HG02970 (cell line): ENCODE measurements around the gene SHROOM1.

Source experiments
- ATAC-seq: cut with Tn5 transposase; IDR thresholded peaks from one replicate; pipeline ENCODE4 v1.9.1; 2021; ENCODE audit warnings: mild to moderate bottlenecking, moderate library complexity, moderate number of reproducible peaks; ENCODE audit not compliant: unreplicated experiment, low FRiP score

SHROOM1 gene

GRCh38 chr5:132854301-132854700 is 23.9 kb upstream of the SHROOM1 start:
- ATAC-seq, result no peak

- no peak for ATAC-seq
Measured at GRCh38 chr5:132853790-132854189, 23.3 kb upstream of the SHROOM1 start.

DNA sequence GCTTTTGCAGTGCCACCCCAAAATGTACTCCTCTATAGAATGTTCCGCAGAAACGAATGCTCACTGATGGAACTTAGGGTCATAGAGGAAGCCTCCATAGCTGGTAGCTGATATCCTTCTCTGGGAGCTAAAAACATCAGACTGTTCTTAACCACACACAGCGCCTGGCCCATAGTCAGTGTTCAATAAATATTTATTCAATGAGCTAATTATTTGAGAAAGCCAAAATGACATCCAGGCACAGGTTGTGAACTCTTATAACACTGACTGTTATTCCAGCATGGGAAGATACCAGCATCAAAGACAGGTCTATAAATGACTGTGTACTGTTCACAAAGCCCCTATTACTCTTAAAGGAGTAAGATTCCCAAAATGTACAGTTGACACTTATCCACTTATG is 22.9 kb upstream of the SHROOM1 start:
- ATAC-seq, result no peak

GRCh38 chr5:132850066-132850465 is 19.6 kb upstream of the SHROOM1 start:
- no peak for ATAC-seq

GRCh38 chr5:132849347-132849746 is 18.9 kb upstream of the SHROOM1 start:
- no peak for ATAC-seq

DNA sequence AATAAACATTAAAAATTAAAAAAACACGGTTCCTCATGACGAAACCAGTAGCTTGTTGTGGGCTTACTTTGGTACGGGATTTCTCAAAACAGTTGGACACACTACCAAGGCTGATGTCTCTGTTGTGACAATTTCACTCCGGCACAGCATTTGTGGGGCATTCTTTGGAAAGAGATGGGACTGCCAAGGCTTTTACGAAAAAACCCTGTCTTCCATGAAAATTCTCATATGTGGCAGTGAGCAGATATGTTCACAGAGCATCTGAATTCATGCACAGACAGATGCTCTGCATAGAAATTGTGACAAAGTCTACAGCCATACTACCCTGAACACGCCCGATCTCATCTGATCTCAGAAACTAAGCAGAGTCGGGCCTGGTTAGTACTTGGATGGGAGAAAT is 17.8 kb upstream of the SHROOM1 start:
- no peak for ATAC-seq

GRCh38 chr5:132841305-132841704 is 10.9 kb upstream of the SHROOM1 start:
- ATAC-seq, result no peak

DNA sequence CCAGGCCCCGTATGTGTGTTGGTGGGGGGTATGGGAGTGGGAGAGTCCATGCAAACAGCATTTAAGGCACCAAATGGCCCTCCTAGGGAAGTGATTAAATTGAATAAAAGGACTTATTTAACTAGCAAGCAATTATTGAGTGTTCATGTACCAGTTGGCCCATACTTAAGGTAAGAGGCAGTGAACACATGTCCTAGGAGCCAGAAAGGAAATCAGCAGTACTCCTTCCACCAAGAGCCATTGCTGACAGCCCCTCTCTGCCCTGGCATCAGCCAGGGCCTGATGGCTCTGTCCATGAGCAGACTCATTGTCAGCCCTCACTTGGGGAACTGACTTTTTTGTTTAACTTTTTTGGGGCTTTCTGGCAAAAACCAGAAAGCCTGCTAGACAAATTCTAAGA is 10.4 kb upstream of the SHROOM1 start:
- ATAC-seq, result no peak

- ATAC-seq, result no peak
Measured at GRCh38 chr5:132840313-132840712, 9.9 kb upstream of the SHROOM1 start.

DNA sequence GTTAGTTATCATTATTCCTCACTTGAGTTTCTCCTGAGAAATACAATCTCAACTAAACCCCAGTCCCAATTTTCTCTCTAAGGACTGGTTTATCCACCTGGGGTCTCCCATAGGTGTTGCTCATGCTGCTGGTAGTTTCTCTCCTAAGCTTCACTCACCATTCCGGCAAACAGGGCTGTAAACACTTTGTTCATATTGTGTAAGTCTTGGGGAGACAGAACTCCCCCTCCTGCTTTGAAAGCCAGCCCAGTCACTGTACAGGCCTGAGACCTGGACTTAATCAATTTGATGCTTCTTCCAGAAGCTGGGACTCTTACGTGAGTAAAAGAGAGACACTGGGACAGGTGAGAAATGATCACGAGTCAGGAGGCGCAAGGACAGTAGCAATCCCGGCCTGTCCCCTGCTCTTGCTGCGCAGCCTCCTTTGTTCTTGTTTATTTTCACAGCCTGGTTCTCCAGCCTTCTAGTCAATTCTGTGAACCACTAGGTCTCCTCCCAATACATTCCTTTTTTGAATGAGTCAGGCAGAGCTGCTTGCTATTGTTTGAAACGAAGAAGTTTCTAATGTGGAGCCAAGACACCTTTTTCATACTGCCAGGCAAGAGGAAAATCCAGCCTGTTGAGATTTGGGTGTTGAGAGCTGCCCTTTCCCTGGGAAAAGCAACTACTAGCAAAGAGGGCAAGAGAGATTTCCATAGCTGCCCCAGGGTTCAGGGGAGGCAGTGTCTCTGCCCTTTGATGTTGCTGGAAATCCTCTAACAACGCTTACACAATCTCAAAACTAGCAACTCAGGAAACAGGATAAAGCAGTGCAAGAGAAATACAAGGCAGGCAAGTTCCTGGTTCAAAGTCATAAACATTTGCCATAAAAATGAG is 9.2 kb upstream of the SHROOM1 start:
- ATAC-seq, result no peak

DNA sequence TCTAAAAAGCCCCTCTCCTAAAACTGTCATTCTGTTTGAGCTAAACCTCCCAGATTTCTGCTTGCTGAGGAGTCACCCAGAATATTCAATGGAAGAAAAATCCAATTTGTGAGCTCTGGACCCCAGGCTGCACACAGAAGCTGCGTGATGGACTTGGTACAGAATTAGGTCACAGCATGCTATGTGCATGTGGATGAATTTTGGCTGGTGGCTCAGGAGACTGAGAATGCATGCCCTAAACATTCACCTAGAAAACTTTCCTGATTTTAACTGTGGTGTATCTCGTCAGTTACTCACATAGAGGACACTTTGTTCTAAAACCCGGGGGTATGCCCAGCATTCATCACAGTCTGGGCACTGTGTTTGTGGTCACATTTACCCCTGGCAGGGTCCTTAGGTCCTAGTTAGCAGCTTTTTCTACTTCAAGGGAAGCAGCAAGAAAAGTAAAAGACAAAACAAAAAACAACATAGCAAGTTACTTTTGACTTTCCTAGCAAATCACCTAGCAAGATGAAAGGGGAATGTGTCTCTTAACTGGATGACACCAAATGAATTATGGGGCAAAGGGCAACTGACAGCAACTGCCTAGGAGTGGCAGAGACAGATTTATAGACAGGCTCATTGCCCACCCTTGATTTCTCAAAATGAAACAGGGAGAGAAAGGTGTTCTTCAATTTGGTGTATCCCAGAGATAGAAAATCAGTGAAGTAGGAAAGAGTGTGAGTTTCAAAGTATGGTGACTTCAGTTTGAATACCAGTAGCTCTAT is 8.3 kb upstream of the SHROOM1 start:
- ATAC-seq, result no peak

GRCh38 chr5:132837868-132838267 is 7.4 kb upstream of the SHROOM1 start:
- no peak for ATAC-seq

- ATAC-seq, result no peak
Measured at GRCh38 chr5:132836852-132837251, 6.4 kb upstream of the SHROOM1 start.

- ATAC-seq, result no peak
Measured at GRCh38 chr5:132834057-132834456, 3.6 kb upstream of the SHROOM1 start.

DNA sequence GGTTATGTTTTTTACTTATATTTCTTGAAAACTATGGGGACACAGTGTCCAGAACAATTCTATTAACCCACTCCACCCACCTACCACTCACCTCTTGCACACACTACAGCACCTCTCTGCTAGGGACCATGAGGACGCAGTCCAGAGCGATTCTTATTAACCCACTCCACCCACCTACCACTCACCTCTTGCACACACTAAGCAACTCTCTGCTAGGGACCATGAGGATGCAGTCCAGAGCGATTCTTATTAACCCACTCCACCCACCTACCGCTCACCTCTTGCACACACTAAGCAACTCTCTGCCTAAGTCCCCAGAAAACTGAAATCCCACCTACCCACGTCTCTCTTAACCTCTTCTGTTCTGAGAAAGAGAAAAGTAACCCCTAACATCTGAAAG is 2.2 kb upstream of the SHROOM1 start:
- ATAC-seq, result no peak

GRCh38 chr5:132831095-132831860 is 831 bp upstream of the SHROOM1 start:
- no peak for ATAC-seq

DNA sequence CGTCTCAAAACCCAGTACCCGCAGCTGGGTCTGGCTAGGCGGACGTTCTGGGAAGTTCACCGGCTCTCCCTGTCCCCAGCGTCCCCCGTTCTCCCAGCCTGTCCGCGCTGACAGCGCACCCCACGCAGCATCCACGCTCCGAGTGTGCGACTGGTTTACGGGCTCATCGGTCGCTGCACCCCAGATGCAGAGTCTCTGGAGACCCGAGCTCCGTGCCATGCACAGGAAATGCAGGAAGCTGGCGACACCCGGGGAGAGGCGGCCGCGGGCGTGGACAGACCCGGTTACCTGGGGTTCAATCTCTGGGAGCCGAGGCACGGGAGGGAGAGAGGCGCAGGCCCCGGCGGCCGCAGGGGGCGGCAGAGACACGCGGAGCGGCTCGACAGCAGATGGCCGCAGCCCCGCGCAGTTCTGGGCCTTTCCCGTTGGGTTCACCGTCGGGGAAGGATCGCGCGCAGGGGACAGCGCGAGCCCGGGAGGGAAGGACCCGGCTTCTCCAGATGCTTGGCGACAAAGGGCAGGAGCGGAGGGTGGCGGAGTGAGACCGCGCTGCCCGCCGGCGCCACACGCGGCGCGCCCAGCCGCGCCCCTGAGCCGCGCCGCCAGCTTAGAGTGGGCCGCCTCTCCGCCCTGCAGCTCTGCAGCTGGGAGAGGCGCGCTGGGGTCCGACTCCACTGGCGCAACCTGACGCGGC is 558 bp downstream of the SHROOM1 start:
- ATAC-seq, result peak; percentile 57

DNA sequence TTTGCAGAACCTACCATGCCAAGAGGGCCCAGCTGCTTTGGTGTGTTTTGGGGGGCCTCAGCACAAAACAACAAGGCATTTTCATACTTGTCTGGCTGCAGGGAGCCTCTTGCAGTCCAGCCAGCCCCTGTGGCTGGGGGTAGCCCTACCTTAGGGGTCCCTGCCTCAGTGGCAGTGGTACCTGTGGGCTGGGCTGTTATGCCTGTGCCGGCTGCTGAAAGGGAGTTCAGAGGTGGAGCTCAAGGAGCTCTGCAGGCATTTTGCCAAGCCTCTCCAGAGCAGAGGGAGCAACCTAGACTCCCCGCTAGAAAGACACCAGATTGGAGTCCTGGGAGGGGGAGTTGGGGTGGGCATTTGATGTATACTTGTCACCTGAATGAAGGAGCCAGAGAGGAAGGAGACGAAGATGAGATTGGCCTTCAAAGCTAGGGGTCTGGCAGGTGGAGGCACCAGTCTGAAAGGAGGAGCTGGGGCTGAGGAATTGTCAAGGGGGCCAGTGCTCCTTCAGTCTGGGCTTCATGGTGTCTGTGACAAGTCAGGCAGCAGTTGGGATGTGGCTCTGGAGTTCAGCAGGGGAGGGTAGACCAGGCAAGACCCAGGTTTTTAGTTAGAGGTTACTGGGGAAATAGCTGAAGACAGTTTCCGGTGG is 1.5 kb downstream of the SHROOM1 start:
- no peak for ATAC-seq

DNA sequence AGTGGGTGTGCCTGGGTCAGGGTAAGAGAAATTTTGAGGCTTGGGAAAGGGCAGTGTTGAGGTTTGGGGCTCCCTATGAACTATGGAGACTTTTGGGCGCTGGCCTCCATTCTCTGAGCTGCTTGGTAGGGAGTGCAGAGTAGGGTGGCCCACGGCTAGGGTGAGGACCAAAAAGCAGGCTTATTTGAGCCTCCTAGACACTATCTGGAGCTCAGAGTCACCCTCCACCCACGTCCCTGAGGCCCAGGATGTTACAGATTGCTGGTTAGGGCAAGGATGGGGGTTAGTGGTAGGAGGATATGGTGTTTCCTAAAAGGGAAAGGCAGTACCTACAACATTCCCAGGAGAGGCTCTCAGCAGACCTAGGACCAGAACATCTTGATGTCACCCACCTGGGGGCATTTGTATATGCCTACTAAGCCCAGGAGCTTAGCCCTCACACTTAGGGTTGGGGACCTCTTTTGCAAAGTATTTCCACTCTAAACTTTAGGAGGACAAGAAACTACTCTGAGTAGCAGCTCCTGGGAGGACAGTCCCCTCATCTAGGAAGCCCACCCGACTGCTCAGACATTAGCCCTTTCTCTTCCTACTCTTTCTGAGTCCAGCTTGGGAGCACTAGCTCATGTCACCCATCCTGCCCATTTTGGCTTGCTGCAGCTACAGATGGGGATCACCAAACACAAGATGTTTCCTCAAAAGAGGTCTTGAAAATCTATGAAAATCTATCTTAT is 2.3 kb downstream of the SHROOM1 start:
- ATAC-seq, result no peak
